ENCODE data around the gene C11orf65. TPM values are rescaled to one million over a fixed set of nuclear protein-coding genes. Genes with fewer than 3 reads are reported as not detected.

C11orf65 gene
- total RNA-seq, 1 donor from 2014 or later, result 1.00 TPM

DNA sequence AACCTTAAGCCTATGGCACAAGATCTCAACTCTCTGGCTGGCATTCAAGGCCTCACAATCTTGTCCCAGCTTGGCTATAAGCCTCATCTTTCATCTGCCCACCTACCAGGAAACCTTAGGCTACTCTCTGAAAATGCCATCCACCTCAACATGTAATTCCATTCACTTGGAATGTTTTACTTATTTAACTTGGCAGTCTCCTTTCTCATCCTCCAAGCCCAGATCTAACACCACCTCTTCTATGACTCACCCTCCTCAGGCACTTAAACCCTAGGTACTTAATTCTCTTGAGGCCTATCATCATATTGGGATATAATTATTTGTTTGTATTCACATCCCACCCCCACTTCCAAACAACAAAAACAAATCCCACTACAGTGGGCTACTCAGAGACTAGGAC, 15.8 kb upstream of the C11orf65 start:
- Histone ChIP-seq H3K4me3 (ENCODE audit: insufficient read depth, low read depth, low read length) (no peak overlapping the region), H3K9ac (ENCODE audit: low read length) (no peak overlapping the region), H4K20me1 (ENCODE audit: insufficient read depth, low read length) (no peaks in the 10 kb centered on the region), H3K9me3 (ENCODE audit: insufficient read depth, low read depth, low read length) (no peaks in the 10 kb centered on the region), H3K4me1 (ENCODE audit: insufficient read depth, low read length) (peaks cover 3% of the 10 kb centered on the region), H3K79me2 (ENCODE audit: insufficient read depth, low read length) (no peaks in the 10 kb centered on the region), H2AFZ (ENCODE audit: low read depth, low read length) (no peak overlapping the region), H3K27me3 (ENCODE audit: insufficient read depth, low read length) (no peaks in the 10 kb centered on the region), H3K27ac (ENCODE audit: low read depth, low read length) (no peak overlapping the region), H3K36me3 (ENCODE audit: insufficient read depth, low read length) (peaks cover 19% of the 10 kb centered on the region), H3K4me2 (ENCODE audit: low read length) (no peak overlapping the region)
- Mint-ChIP-seq H3K36me3 (ENCODE audit: low read depth, unreplicated experiment) (peaks cover 21% of the 10 kb centered on the region), H3K9me3 (ENCODE audit: unreplicated experiment) (no peaks in the 10 kb centered on the region), H3K4me1 (ENCODE audit: low read depth, unreplicated experiment) (no peaks in the 10 kb centered on the region), H3K4me3 (ENCODE audit: unreplicated experiment) (no peak overlapping the region), H3K27ac (ENCODE audit: unreplicated experiment) (no peak overlapping the region), H3K27me3 (ENCODE audit: low read depth, unreplicated experiment) (no peaks in the 10 kb centered on the region)
- no peak for FAIRE-seq
- peak; percentile 70 for DNase-seq (ENCODE audit: low read depth)
- no peak for TF ChIP-seq EZH2 (IDR thresholded peaks at IDR 0.05; ENCODE audit: insufficient read depth, low read length)
- TF ChIP-seq CTCF (IDR thresholded peaks at IDR 0.05; ENCODE audit: insufficient read depth, low read depth, low read length), result no peak

- no peak overlapping the region for H3K4me2 ChIP-seq (ENCODE audit: low read length)
- H3K27ac ChIP-seq (ENCODE audit: low read depth, low read length), result no peak overlapping the region
- Mint-ChIP-seq H3K27me3 (ENCODE audit: low read depth, unreplicated experiment) (no peaks in the 10 kb centered on the region), H3K4me1 (ENCODE audit: low read depth, unreplicated experiment) (no peaks in the 10 kb centered on the region), H3K9me3 (ENCODE audit: unreplicated experiment) (no peaks in the 10 kb centered on the region), H3K27ac (ENCODE audit: unreplicated experiment) (no peak overlapping the region), H3K4me3 (ENCODE audit: unreplicated experiment) (no peak overlapping the region), H3K36me3 (ENCODE audit: low read depth, unreplicated experiment) (no peaks in the 10 kb centered on the region)
- H3K4me3 ChIP-seq (ENCODE audit: insufficient read depth, low read depth, low read length), result no peak overlapping the region
- H3K9ac ChIP-seq (ENCODE audit: low read length), result no peak overlapping the region
- no peaks in the 10 kb centered on the region for H3K27me3 ChIP-seq (ENCODE audit: insufficient read depth, low read length)
- TF ChIP-seq CTCF (IDR thresholded peaks at IDR 0.05; ENCODE audit: insufficient read depth, low read depth, low read length), result no peak
- TF ChIP-seq EZH2 (IDR thresholded peaks at IDR 0.05; ENCODE audit: insufficient read depth, low read length), result no peak
- H3K79me2 ChIP-seq (ENCODE audit: insufficient read depth, low read length), result no peaks in the 10 kb centered on the region
- no peak overlapping the region for H2AFZ ChIP-seq (ENCODE audit: low read depth, low read length)
- no peak for FAIRE-seq
- no peaks in the 10 kb centered on the region for H3K4me1 ChIP-seq (ENCODE audit: insufficient read depth, low read length)
- no peak for DNase-seq (ENCODE audit: low read depth)
- no peaks in the 10 kb centered on the region for H4K20me1 ChIP-seq (ENCODE audit: insufficient read depth, low read length)
- H3K9me3 ChIP-seq (ENCODE audit: insufficient read depth, low read depth, low read length), result no peaks in the 10 kb centered on the region
- H3K36me3 ChIP-seq (ENCODE audit: insufficient read depth, low read length), result peaks cover 18% of the 10 kb centered on the region
Measured at GRCh38 chr11:108474664-108475463, 7.5 kb upstream of the C11orf65 start.

GRCh38 chr11:108472681-108473080, 5.4 kb upstream of the C11orf65 start:
- Histone ChIP-seq H3K9me3 (ENCODE audit: insufficient read depth, low read depth, low read length) (no peaks in the 10 kb centered on the region), H3K4me1 (ENCODE audit: insufficient read depth, low read length) (peaks cover 1% of the 10 kb centered on the region), H3K4me2 (ENCODE audit: low read length) (no peak overlapping the region), H3K36me3 (ENCODE audit: insufficient read depth, low read length) (peaks cover 18% of the 10 kb centered on the region), H2AFZ (ENCODE audit: low read depth, low read length) (no peak overlapping the region), H3K9ac (ENCODE audit: low read length) (no peak overlapping the region), H3K27ac (ENCODE audit: low read depth, low read length) (no peak overlapping the region), H3K4me3 (ENCODE audit: insufficient read depth, low read depth, low read length) (no peak overlapping the region), H3K27me3 (ENCODE audit: insufficient read depth, low read length) (no peaks in the 10 kb centered on the region), H4K20me1 (ENCODE audit: insufficient read depth, low read length) (no peaks in the 10 kb centered on the region), H3K79me2 (ENCODE audit: insufficient read depth, low read length) (no peaks in the 10 kb centered on the region)
- no peak overlapping the region for H3K27ac Mint-ChIP-seq (ENCODE audit: unreplicated experiment)
- H3K4me3 Mint-ChIP-seq (ENCODE audit: unreplicated experiment), result no peak overlapping the region
- FAIRE-seq, result no peak
- no peaks in the 10 kb centered on the region for H3K27me3 Mint-ChIP-seq (ENCODE audit: low read depth, unreplicated experiment)
- TF ChIP-seq EZH2 (IDR thresholded peaks at IDR 0.05; ENCODE audit: insufficient read depth, low read length), result no peak
- TF ChIP-seq CTCF (IDR thresholded peaks at IDR 0.05; ENCODE audit: insufficient read depth, low read depth, low read length), result no peak
- H3K36me3 Mint-ChIP-seq (ENCODE audit: low read depth, unreplicated experiment), result no peaks in the 10 kb centered on the region
- H3K9me3 Mint-ChIP-seq (ENCODE audit: unreplicated experiment), result no peaks in the 10 kb centered on the region
- H3K4me1 Mint-ChIP-seq (ENCODE audit: low read depth, unreplicated experiment), result no peaks in the 10 kb centered on the region
- no peak for DNase-seq (ENCODE audit: low read depth)
